ENCODE measurements around the gene EXOC4.
"Not testable (repeated sequence)": the region's sequence is repeated elsewhere in the genome, so short reads cannot be mapped to it uniquely, and the experiment has no call there.

EXOC4 gene

DNA sequence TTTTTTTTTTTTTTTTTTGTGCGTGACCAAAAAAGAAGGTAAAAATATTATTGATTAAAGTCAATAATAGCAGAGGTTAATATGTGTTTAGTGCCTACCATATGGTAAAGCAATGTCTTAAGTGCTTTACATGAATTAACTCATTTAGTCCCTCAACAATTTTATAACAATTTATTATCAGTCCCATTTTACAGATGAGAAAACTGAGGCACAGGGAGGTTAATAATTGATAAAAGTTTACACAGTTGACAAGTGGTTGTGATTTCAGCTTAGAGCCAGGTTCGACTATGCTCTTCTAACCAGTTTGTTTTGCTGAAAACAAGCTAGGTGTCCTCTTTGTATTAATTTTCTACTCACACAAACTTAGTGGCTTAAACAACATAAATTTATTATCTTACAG is 67.0 kb downstream of the EXOC4 start:
- DNase-seq = no peak

DNA sequence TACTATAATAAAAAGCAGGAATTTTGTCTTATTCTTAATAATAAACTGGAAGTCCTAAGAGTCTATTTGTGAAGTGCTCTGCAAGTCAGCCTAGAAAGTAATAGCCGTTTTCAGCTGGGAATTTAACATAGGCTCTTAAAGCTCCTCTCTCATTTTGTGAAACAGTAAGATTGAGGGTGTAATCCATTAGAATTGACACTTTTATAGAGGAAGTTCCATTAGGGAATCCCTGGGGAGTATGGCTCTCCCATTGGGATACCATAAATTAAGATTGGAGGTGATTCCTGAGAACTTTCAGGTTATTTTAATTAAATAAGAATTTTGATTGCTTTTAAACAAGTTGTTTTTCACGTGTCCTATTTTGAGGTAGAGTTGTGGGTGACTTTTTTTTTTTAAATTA is 68.0 kb downstream of the EXOC4 start:
- no peak for DNase-seq

DNA sequence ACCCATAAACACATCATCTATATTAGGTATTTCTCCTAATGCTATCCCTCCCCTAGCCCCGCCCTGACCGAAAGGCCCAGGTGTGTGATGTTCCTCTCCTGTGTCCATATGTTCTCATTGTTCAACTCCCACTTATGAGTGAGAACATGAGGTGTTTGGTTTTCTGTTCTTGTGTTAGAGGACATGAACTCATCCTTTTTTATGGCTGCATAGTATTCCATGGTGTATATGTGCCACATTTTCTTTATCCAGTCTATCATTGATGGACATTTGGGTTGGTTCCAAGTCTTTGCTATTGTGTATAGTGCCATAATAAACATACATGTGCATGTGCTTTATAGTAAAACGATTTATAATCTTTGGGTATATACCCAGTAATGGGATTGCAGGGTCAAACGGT is 68.5 kb downstream of the EXOC4 start:
- not testable (repeated sequence) for DNase-seq

DNA sequence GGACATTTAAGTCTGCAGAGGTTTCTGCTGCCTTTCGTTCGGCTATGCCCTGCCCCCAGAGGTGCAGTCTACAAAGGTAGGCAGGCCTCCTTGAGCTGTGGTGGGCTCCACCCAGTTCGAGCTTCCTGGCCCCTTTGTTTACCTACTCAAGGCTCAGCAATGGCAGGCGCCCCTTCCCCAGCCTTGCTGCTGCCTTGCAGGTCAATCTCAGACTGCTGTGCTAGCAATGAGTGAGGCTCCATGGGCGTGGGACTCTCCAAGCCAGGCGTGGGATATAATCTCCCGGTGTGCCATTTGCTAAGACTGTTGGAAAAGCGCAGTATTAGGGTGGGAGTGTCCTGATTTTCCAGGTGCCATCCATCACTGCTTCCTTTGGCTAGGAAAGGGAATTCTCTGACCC is 73.9 kb downstream of the EXOC4 start:
- not testable (repeated sequence) for DNase-seq

DNA sequence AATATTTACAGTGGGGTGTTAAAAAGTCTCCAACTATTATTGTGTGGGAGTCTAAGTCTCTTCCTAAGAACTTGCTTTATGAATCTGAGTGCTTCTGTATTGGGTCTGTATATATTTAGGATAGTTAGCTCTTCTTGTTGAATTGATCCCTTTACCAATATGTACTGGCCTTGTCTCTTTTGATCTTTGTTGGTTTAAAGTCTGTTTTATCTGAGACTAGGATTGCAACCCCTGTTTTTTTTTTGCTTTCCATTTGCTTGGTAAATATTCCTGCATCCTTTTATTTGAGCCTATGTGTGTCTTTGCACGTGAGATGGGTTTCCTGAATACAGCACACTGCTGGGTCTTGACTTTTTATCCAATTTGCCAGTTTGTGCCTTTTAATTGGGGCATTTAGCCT is 75.1 kb downstream of the EXOC4 start:
- DNase-seq = not testable (repeated sequence)

DNA sequence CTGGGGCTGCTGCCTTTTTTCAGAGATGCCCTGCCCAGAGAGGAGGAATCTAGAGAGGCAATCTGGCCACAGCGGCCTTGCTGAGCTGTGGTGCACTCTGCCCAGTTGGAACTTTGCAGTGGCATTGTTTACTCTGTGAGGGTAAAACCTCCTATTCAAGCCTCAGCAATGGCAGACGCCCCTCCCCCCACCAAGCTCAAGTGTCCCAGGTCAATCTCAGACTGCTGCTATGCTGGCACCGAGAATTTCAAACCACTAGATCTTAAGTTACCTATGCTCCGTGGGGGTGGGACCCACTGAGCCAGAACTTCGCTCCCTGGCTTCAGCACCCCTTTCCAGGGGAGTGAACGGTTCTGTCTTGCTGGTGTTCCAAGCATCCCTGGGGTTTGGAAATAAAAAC is 77.2 kb downstream of the EXOC4 start:
- DNase-seq = no peak

DNA sequence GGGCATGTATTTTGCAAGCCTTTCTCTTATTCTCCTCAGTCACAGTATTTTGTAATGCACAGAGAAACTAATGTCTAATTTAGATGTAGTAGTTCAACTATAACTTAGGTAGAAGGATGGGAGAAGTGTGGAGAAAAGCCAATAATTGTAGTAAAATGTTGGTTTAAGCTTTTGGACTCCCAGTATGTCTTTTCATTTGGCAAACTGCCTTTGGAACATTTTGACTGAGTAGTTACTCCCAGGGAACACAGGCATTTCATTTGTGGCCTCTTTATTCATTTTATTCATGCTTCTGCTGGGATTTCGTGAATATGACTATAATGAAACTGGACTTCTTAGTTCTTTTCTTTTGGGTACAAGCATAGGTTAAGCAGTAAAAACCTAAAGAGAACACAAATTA is 79.0 kb downstream of the EXOC4 start:
- no peak for DNase-seq

DNA sequence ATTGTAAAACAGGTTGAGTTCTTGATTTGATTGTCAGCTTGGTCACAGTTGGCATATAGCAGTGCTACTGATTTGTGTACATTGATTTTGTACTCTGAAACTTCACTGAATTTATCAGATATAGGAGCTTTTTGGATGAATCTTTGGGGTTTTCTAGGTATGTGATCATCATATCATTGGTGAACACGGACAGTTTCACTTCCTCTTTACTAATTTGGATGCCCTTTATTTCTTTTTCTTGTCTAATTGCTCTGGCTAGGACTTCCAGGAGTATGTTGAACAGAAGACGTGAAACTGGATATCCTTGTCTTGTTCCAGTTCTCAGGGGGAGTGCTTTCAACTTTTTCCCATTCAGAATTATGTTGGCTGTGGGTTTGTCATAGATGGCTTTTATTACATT is 86.9 kb downstream of the EXOC4 start:
- no peak for DNase-seq

DNA sequence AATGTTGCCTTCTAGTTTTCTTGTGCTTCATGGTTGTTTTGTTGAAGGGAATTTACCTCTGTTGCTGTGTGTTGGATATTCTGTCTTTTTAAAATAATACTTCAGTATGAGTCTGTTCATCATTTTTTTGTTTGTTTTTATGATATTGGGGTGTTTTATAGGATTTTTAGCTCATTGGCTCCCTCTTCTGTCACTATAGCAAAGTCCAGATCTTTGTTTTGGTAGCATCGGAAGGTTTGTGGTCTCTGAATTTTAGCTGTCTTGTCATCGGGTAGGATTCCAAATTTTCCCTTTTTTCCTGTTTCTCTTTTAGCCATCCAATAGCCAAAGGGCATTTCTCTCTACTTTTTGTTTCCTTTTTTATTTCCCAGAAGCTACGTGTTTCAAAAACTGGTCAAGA is 91.4 kb downstream of the EXOC4 start:
- DNase-seq = no peak

DNA sequence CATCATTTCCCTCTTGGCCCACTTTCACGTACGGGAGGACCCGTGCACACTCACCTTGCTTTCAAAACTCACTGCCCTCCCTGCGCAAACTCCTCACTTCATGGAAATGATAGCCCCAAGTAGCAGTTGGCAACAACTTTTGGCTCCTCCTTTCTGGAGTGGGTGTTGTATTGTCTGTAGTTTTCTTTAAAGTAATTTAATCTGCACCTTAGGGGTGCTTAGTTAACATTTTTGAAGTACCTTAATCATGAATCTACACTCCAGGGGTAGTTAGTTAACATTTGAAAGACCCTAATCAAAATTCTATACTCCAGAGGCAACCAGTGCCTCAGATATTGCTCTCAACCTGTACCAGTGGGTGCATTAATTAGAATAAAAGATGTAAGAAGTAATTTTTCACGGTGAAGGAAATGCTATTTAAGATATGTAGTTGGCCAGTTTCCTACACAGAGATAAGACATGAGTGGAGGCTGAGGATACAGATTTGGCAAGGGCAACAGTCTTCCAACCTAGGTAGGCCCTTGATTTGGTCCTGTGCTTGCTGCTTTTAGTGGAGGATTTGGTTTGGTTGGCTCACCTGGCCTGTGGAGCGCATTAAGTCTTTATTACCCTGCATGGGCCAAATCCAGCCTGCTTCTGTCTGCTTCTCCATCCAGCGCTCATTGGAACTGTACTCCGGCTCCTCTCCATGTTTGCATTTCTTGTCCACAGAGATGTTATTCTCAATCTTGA is 93.0 kb downstream of the EXOC4 start:
- DNase-seq = no peak

DNA sequence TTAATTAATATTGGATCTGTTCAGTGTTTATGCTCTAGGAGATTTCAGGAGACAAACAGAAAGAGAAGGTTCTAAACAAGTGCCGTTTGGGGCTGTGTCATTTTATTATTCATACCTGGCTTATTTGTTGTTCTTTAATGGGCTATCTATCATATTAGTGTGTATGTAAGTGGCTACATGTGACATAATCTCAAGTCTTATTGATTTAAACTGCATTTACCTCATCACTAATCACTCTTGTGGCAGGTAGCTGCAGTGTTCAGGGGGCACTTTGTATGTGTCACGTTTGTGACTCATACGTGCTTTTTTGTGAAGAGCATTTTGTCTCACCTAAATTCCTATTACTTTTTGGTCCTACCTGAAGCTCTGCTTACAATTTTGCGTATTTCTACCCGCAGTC is 95.4 kb downstream of the EXOC4 start:
- no peak for DNase-seq

DNA sequence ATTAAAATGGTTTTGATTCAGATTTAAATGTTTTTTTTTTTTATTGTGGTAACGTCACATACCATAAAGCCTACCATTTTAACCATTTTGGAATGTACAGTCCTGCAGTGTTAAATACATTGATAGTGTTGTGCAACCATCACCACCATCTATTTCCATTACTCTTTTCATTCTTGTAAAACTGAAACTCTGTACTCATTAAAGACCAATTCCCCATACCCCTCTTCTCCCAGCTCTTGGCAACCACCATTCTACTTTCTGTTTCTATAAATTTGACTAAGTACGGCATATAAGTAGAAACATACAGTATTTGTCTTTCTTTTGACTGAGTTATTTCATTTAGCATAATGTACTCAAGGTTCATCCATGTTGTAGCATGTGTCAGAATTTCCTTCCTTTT is 96.2 kb downstream of the EXOC4 start:
- DNase-seq = no peak

DNA sequence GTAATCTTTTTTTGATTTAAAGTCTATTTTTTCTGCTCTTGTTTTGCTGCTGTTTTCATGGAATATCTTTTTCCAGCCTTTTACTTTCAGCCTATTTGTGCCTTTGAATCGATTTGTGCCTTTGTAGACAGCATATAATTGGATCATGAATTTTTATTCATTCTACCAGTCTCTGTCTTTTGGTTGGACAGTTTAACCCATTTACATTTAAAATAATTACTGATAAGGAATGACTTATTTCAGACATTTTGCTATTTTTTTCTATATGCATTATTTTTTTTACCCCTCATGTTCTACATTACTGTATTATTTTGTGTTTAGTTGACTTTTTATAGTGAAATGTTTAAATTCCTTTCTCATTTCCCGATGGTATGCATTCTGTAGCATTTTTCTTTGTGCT is 99.6 kb downstream of the EXOC4 start:
- no peak for DNase-seq

DNA sequence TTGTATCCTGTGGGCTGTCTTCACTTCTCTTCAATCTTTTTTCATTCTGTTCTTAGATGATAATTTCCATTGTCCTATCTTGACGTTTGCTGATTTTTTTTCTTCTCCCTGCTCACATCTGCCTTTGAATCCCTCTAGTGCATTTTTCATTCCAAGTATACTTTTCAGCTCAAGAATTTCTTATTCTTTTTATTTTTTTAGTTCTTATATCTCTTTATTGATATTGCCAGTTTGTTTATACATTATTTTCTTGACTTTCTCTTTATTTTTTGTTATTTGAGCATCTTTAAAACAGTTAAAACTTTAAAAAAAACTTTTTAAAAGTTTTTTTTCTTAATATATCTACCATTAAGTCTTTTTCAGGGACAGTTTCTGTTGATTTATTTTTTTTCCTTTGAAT is 100.9 kb downstream of the EXOC4 start:
- DNase-seq = no peak

DNA sequence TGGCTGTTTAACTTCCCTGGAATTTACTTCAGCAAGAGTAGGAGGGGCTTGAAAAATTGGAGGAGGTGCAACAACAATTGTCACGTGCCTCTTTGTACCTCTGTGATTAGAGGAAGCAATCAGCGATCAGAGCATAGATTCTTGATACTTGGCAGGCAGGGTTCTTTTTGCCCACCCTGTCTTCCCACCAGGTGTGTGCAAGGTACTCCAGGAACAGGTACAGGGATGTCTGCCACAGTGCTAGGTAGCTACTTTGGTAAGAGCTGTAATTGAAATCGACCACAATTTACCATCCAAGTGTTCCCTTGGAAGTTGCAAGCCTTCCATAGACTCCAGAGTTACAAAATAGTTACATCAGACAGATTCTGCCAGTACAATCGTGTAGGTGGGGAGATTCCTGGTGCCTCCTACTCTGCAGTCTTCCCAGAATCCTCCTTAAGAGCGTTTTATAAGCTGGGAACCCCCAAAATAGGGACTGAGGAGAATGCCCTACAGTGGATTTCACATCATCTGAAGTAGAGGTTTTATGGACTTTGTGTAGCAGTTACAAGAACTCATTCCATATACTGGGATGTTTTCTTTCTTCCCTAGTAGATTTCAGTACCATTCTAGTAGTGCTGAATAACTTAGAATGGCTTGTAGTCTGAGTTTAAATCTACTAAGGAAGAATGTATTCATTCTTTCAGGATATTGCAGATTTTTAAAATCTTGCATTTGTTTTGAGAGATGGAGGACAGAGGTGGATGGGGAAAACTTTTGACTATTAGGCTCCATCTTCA is 101.9 kb downstream of the EXOC4 start:
- DNase-seq = no peak

DNA sequence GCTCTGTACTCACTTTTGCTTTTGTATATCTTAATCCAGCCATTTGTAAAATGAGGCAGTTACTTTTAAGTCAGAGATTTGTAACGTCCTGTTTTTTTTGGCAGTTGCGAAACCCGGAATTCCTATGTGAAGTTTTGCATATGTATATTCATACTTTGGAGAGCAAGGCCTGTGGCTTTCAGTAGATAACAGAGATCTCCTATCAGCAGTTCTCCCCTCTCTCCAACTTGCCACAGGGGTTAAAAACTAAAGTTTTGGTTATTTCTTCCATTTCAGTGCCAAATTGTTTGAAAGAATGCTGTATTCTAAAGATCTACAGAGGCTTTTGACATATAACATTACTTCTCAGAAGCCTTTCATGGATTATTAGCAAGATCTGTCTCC is 102.4 kb downstream of the EXOC4 start:
- DNase-seq = no peak

DNA sequence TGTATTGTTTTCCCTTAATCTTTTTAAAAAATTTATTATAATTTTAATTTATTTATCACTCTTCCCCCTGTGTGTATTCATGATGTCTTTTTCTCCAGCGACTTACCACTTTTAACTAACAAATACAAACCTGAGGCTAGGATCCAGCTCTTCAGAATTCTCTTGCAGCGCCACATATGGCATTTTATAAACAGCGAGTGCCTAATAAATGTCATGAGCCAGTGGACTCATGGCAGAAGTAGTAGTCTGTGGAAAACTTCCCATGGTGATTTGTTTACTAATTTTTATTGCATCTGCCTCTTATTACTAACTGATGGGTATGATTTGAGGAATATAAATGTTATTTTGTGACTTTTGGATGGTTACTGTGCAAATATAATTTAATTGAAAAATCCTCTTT is 102.9 kb downstream of the EXOC4 start:
- no peak for DNase-seq

DNA sequence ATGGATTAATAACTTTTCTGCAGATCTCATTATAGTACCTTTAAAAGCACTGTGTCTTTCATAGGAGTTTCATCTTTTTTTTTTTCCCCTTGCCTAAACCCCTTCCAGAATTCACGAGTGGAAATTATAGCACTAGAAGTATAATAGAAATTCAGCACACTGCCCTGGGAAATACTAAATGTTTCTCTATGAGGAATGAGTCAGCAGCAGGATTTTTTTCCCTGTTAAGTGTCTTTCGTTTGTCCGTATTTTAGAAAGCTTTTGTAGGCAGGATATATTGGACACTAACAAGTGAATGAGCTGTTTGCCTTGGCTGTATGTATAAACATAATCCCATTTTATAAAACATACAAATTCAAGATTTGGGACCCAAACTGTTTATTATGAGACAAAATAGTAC is 105.8 kb downstream of the EXOC4 start:
- no peak for DNase-seq

DNA sequence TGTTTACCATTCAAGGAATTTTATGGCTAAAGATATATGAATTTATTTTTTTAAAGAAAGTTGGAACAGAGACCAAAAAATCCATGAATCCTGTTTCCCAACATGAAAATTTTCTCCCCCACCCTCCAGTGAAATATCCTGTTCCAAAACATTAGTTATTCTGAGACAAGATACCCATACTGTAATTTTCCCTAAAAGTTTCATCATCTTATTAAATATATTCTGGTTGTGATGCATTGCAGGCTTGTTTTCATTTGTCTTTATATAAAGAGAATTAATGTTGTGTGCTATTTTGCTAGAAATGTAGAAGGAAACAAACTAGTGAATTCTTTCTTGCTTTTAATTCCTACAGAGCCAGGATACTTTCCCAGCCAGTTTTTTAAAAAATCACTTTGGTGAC is 106.6 kb downstream of the EXOC4 start:
- DNase-seq = no peak

DNA sequence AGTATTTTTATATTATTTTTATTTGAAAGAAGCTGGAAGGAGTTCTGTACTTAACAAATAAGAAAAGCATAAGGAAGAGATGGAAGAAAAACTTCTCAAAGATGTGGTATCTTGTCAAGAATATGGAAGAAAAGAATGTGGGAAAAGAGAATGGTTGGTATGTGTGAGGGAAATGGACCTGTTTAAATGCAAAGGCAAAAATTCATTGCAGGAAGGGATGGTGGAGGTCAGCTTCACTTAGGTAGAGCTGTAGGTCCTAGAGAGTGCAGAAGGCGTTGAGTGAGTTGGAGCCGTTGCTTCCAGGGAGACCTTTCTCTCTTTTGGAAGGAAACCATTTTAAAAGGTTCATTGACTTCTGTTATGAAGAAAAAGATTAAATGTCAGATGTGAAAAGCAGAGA is 107.3 kb downstream of the EXOC4 start:
- no peak for DNase-seq

DNA sequence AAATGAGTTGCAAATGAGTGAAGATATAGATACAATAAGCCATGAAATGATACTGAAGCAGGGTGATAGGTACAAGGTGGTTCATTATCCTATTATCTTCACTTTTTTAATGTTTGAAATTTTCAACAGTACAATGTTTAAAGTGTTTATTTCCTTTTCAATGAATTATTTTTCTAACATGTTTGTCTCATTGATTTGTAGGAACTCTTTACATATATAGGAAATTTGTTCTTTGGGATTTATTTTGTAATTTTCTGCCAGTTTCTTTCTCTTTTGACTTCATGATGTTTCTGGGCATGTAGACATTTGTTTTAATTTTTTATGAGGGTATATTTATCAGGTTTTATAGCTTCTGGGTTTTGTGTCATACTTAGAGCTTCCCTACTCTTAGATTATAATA is 108.9 kb downstream of the EXOC4 start:
- DNase-seq = no peak

DNA sequence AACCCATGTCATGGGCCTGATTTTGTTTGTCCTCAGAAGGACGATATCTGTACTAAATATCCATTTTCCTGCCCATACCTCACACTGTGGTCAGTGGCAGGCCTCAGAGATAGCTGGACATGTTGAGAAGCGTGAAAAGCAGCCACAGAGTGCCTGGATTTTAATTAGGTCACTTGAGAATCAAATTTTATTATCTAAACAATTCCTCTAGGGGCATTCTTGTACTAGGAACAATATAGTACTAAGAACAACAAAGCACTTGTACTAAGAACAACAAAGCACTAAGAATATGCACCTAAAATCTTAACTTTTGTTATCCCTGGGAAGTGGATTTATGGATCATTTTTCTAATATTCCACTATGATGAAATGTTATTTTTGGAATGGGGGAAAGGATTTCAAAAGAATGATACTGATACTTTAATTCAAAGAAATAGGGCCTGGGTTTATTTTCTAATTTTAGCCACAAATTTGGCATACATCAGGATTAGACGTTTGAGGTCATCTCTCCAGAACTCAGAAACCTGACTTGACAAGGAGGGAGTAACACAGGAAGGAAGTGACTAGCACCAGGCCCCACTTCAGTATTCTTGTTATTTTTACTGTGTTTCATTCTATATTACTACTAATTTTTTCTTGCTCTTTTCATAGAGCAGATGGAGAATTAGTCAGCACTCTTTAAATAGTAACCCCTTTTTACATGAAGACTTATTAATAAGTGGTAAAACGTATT is 112.2 kb downstream of the EXOC4 start:
- no peak for DNase-seq

DNA sequence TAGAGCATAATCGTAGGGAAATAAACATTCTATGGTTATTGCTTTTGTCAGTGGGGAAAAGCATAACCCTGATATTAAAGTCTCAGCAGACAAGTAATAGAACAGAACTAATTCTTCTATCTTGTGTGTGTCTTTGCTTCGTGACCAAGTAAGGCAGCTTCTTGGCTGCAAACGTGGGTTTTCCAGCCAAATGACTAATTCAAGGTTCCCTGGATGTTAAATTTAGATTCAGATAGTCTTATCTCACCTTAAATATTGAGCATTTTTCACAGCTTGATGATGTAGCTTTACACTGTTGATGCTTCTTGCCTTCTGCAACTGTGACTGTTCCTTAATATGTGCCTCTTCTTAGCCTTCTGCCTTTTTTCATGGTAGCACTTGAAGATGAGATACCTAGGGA is 113.0 kb downstream of the EXOC4 start:
- DNase-seq = no peak

DNA sequence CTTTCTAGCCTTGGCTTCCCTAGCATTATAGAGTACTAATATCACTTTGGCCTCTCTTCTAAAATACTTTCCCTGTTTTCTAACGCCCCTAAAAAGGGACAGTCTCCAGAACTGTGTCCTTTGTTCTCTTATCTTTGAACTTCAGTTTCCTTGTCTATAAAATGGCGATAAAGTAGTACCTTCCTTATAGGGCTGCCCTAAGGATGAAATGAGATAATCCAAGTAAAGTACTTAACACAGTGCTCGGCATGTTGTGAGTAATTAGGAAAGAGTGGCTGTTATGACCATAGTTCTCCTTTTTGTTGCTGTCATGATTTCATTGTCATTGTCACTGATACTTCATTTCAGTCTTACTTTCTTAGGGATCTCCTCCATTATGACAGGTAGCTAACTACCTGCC is 114.7 kb downstream of the EXOC4 start:
- no peak for DNase-seq
